ENCODE results near the gene FAM219B.

- TF ChIP-seq CTCF (IDR thresholded peaks at IDR 0.05) (no peak), POLR2A (IDR thresholded peaks at IDR 0.05) (no peak)
Measured at GRCh38 chr15:74863239-74864056, 43.2 kb downstream of the FAM219B start.

All from uterus (tissue), 2 donors.